Sigmoid colon (tissue), 7 donors: ENCODE measurements around the gene OR1A1. TPM values are rescaled to one million over a fixed set of nuclear protein-coding genes. Genes with fewer than 3 reads are reported as not detected.
"Not testable (repeated sequence)": the region's sequence is repeated elsewhere in the genome, so short reads cannot be mapped to it uniquely, and the experiment has no call there.

Source experiments
- DNase-seq: peaks from one replicate; pipeline ENCODE4 v3.0.0-alpha.2; 2019
- H3K27ac ChIP-seq, 4 donors: fragments of 200-600 bp; sonication (generic); one replicate each; pipeline ENCODE4 v1.5.1; 2016 to 2019; ENCODE audit warnings: mild to moderate bottlenecking in 1 of 4
- H3K27me3 ChIP-seq, 3 donors: fragments of 200-600 bp; sonication (generic); one replicate each; pipeline ENCODE4 v1.5.1; 2019; ENCODE audit warnings: mild to moderate bottlenecking in 1 of 3
- H3K36me3 ChIP-seq, 4 donors: fragments of 200-600 bp; sonication (generic); one replicate each; pipeline ENCODE4 v1.5.1; 2016 to 2019
- H3K4me1 ChIP-seq, 4 donors: fragments of 200-600 bp; sonication (generic); one replicate each; pipeline ENCODE4 v1.5.1; 2017 to 2019
- H3K4me3 ChIP-seq, 4 donors: fragments of 200-600 bp; sonication (generic); one replicate each; pipeline ENCODE4 v1.5.1; 2017 to 2019; ENCODE audit warnings: mild to moderate bottlenecking in 2 of 4, moderate library complexity in 1 of 4
- H3K9me3 ChIP-seq, 4 donors: fragments of 200-600 bp in 3 of 4; sonication (generic) in 3 of 4; one replicate each; pipeline versions ENCODE4 v1.5.1 to v1.6.1; 2013 to 2019
- EP300 ChIP-seq, 4 donors: sonication (generic); formaldehyde crosslinking; IDR thresholded peaks; one replicate each; pipeline ENCODE4 v1.6.1; 2017; ENCODE audit warnings: antibody characterized with exemption in 4 of 4
- POLR2A ChIP-seq, 2 donors: fragments of 450-650 bp; IDR thresholded peaks; one replicate each; pipeline ENCODE4 v1.6.1; 2016; ENCODE audit warnings: antibody characterized with exemption in 2 of 2, mild to moderate bottlenecking in 2 of 2, moderate library complexity in 2 of 2
- POLR2AphosphoS5 ChIP-seq, 4 donors: sonication (generic); formaldehyde crosslinking; IDR thresholded peaks; one replicate each; pipeline ENCODE4 v1.6.1; 2017; ENCODE audit warnings: antibody characterized with exemption in 4 of 4
- WGBS, 2 donors: extraction: QIAGEN DNeasy Blood & Tissue Kit; methylation state at CpG; one replicate each; pipeline ENCODE4 v1.1.7; 2013; 5-methylcytosine and 5-hydroxymethylcytosine counted together
- intact Hi-C: fragments of 100-400 bp; cut with DNase I; formaldehyde crosslinking; loops from one replicate; pipeline ENCODE4 v1.15.1; 2023
- polyA plus RNA-seq, 3 donors: library from polyadenylated mRNA; stranded (reverse); fragments of 200-250 nt; gene quantifications; one replicate each; pipeline ENCODE4 v1.2.3, GENCODE V29; 2013
- total RNA-seq, 4 donors: library from RNA; depleted of rRNA; stranded (reverse); fragments of >200 nt; gene quantifications; one replicate each; pipeline ENCODE4 v1.1.0, GENCODE V29; 2016
- TF ChIP-seq, protein P1 (sequence below), 4 experiments: fragments of 450-650 bp in 3 of 4; fragments of 200-600 bp in 1 of 4; IDR thresholded peaks; one replicate each; pipeline ENCODE4 v1.5.1; 2016 to 2019; ENCODE audit warnings: antibody characterized with exemption in 4 of 4, mild to moderate bottlenecking in 3 of 4, moderate library complexity in 2 of 4
- donor health status: healthy with polysubstance abuse.
- donor health status: Bipolar disorder and iron deficiency.
- donor health status: healthy.

Gene OR1A1
- total and polyA plus RNA-seq, 7 donors = not detected

DNA sequence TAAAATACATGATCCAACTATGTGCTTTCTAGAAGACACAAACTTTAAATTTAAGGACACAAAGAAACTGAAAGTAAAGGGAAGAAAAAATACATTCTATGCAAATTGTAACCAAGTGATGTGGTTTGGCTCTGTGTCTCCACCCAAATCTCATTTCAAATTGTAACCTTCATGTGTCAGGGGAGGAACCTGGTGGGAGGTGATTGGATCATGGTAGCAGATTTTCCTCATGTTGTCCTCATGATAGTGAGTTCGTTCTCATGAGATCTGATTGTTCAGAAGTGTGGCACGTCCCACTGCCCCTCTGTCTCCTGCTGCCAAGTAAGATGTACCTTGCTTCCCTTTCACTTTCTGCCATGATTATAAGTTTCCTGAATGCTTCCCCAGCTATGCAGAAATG lies 15.0 kb downstream of the OR1A1 start:
- H3K36me3 ChIP-seq = no peaks in the 10 kb centered on the region
- no peaks in the 10 kb centered on the region for H3K9me3 ChIP-seq
- H3K27ac ChIP-seq = no peak overlapping the region
- H3K27me3 ChIP-seq = no peaks in the 10 kb centered on the region
- DNase-seq = no peak
- 64 to 73% methylated on average over 2 of the region's 2 CpGs for WGBS, 2 donors
- intact Hi-C loops = no loop called here
- H3K4me1 ChIP-seq = no peaks in the 10 kb centered on the region
- H3K4me3 ChIP-seq = no peak overlapping the region
- no peak for TF ChIP-seq POLR2A (IDR thresholded peaks at IDR 0.05)
- TF ChIP-seq, protein P1, sequence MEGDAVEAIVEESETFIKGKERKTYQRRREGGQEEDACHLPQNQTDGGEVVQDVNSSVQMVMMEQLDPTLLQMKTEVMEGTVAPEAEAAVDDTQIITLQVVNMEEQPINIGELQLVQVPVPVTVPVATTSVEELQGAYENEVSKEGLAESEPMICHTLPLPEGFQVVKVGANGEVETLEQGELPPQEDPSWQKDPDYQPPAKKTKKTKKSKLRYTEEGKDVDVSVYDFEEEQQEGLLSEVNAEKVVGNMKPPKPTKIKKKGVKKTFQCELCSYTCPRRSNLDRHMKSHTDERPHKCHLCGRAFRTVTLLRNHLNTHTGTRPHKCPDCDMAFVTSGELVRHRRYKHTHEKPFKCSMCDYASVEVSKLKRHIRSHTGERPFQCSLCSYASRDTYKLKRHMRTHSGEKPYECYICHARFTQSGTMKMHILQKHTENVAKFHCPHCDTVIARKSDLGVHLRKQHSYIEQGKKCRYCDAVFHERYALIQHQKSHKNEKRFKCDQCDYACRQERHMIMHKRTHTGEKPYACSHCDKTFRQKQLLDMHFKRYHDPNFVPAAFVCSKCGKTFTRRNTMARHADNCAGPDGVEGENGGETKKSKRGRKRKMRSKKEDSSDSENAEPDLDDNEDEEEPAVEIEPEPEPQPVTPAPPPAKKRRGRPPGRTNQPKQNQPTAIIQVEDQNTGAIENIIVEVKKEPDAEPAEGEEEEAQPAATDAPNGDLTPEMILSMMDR (IDR thresholded peaks at IDR 0.05) = no peak
- TF ChIP-seq POLR2AphosphoS5 (IDR thresholded peaks at IDR 0.05) = no peak
- TF ChIP-seq EP300 (IDR thresholded peaks at IDR 0.05) = no peak

DNA sequence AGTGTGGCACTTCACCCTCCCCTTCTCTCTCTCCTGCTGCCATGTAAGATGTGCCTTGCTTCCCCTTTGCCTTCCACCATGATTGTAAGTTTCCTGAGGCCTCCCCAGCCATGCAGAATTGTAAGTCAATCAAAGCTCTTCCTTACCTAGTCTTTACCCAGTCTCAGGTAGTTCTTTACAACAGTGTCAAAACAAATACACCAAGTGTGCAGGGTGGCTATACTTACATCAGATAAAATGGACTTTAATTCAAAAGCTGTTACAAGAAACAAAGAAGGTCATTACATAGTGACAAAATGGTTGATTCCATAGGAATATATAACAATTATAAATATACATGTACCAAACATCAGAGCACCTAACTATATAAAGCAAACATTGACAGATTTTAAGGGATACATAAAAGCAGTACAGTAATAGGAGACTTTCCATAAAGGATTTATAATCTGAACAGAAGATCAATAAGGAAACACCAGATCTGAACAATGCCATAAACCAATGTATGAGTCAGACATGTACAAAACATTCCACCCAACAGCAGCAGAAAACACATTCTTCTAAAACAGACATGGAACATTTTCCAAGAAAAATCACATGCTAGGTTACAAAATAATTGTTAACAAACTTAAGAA lies 17.4 kb downstream of the OR1A1 start:
- DNase-seq, H3K27me3 ChIP-seq, H3K4me1 ChIP-seq, H3K27ac ChIP-seq, H3K36me3 ChIP-seq, intact Hi-C loops, H3K4me3 ChIP-seq, H3K9me3 ChIP-seq: not testable (repeated sequence)

DNA sequence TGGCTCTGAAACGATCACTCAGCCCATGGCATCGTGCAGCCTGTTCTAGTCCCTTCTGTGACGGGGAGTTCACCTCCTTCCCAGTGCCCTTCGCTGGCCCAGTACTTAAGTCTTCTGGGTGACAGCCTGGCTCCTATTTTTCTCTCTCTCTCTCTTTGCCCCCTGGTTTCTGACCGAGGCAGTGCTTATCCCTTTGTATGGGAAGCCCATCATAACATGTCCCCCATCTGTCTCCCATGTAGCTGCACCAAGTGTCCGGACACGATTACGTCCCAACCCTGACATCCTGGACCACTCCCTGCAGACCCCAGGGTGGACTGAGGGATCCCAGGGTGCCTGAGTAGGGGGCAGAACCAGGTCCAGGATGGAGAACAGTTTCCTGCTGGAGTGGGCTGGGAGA lies 24.8 kb downstream of the OR1A1 start:
- H3K27ac ChIP-seq, intact Hi-C loops, H3K27me3 ChIP-seq, H3K4me1 ChIP-seq, H3K36me3 ChIP-seq, H3K4me3 ChIP-seq, DNase-seq, H3K9me3 ChIP-seq: not testable (repeated sequence)
- WGBS, 2 donors = 82 to 85% methylated on average over 8 of the region's 8 CpGs

DNA sequence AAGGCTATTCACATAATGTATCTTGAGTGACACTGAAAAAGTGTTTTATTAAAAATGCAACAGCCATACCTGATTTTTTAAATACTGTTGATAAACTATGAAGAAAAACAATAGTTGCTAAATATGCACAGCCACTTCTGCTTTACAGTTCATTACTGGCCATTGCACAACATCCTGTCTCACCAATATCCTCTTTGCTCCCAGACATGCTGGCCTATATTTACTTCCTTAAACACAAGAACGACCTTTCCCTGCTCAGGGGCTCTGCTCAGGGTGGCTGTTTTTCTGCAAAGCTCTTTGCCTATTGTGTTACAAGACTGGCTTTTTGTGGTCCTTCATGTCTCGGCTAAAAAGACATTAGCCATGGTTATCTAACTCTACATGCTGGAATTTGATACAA lies 31.2 kb downstream of the OR1A1 start:
- 0 to 2% methylated on average over 1 of the region's 2 CpGs for WGBS, 2 donors
- H3K4me3 ChIP-seq, intact Hi-C loops: not testable (repeated sequence)

DNA sequence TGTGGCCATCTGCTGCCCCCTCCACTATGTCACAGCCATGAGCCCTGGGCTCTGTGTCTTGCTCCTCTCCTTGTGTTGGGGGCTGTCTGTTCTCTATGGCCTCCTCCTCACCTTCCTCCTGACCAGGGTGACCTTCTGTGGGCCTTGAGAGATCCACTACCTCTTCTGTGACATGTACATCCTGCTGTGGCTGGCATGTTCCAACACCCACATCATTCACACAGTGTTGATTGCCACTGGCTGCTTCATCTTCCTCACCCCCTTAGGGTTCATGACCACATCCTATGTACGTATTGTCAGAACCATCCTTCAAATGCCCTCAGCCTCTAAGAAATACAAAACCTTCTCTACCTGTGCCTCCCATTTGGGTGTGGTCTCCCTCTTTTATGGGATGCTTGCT lies 33.6 kb downstream of the OR1A1 start:
- intact Hi-C loops = not testable (repeated sequence)

More for the DNA sequence above, 31.2 kb downstream of the OR1A1 start:
- not testable (repeated sequence) for H3K27me3 ChIP-seq, DNase-seq, H3K9me3 ChIP-seq, H3K4me1 ChIP-seq, H3K36me3 ChIP-seq, H3K27ac ChIP-seq

DNA sequence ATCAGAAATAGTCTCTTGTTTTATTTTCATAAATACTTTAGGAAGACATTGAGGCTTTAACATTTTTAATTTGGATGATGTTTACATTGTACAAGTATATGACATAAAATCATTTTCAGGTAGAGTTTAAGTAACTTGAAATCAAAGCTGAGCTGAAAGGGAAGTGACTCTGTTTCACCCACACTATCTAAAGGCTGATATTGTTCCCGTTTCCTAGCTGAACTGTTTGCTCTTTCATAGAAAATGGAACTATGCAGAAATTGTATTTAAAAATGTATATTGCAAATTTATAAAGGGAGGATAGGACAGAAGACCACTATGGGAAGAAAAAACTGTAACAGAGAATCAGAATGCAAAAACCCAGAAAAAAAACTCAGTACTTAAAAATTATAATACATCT lies 37.4 kb downstream of the OR1A1 start:
- H3K27ac ChIP-seq, H3K4me1 ChIP-seq, H3K36me3 ChIP-seq, H3K9me3 ChIP-seq, H3K4me3 ChIP-seq, H3K27me3 ChIP-seq, DNase-seq, intact Hi-C loops: not testable (repeated sequence)
- 33 to 34% methylated on average over 1 of the region's 1 CpG for WGBS, 2 donors

More for the DNA sequence above, 33.6 kb downstream of the OR1A1 start:
- H3K27me3 ChIP-seq, H3K36me3 ChIP-seq, H3K27ac ChIP-seq, H3K9me3 ChIP-seq, H3K4me3 ChIP-seq, H3K4me1 ChIP-seq, DNase-seq: not testable (repeated sequence)
- 77% methylated on average over 1 of the region's 1 CpG; no CpG with 5 or more reads in 1 of the 2 donors for WGBS, 2 donors

DNA sequence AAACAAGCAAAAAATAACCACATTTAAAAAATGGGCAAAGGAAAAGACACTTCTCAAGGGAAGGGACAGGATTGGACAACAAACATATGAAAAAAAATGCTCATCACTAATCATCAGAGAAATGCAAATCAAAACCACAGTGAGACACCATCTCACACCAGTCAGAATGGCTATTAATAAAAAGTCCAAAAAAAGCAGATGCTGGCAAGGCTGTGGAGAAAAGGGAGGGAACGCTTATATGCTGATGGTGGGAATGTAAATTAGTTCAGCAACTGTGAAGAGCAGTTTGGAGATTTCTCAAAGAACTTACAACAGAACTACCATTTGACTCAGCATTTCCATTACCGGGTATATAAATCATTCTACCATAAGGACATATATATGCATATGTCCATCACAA lies 41.5 kb downstream of the OR1A1 start:
- intact Hi-C loops = not testable (repeated sequence)

DNA sequence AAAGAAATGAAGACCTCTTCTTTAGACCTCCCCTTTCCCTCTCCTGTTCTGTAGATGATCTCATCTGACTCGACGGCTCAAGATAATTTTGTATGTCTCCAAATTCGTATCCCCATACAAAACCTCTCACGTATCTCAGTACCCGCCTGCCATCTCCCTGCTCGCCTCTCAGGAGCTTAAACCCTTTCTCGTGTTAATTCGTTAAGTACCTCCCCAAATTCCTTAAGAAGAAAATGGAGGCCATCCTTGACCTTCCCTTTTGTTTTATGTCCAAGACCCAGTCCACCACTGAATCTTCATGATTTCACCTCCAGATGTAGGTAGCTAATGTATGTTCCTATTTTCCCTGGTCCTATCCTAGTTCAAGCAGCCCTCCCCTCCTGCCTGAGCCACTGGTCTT lies 49.1 kb downstream of the OR1A1 start:
- WGBS, 2 donors = 89 to 92% methylated on average over 8 of the region's 8 CpGs

More for the DNA sequence above, 41.5 kb downstream of the OR1A1 start:
- H3K9me3 ChIP-seq, H3K27ac ChIP-seq, DNase-seq, H3K27me3 ChIP-seq, H3K4me3 ChIP-seq, H3K4me1 ChIP-seq, H3K36me3 ChIP-seq: not testable (repeated sequence)
- 91 to 93% methylated on average over 1 of the region's 2 CpGs for WGBS, 2 donors

More for the DNA sequence above, 49.1 kb downstream of the OR1A1 start:
- H3K9me3 ChIP-seq = no peaks in the 10 kb centered on the region
- intact Hi-C loops = no loop called here
- H3K4me1 ChIP-seq = no peaks in the 10 kb centered on the region
- H3K27ac ChIP-seq = no peak overlapping the region
- no peaks in the 10 kb centered on the region for H3K27me3 ChIP-seq
- no peak for TF ChIP-seq EP300 (IDR thresholded peaks at IDR 0.05)
- no peak for TF ChIP-seq POLR2A (IDR thresholded peaks at IDR 0.05)
- no peak for TF ChIP-seq POLR2AphosphoS5 (IDR thresholded peaks at IDR 0.05)
- TF ChIP-seq, protein P1 (IDR thresholded peaks at IDR 0.05) = no peak
- no peaks in the 10 kb centered on the region for H3K36me3 ChIP-seq
- no peak overlapping the region for H3K4me3 ChIP-seq
- no peak for DNase-seq
